Measurements from ENCODE around the gene HEG1.

HEG1 gene

DNA sequence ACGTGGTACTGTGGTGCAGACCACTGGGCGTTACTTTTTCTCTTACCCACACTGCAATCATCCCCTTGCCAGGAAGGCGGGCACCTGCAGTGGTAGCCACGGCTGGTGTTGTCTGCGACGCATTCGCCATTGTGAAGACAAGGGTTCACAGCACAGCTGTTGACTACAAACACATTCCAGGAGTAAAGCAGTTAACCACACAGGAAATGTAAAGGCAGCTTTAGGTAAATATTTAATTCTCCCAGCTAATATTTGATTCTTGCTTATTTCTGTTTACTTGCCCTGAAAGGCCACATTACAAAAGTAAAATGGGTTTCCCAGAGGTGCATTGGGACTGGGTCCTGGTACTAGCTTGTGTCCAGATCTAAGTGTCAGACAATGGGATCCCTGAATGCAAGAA, 45.4 kb downstream of the HEG1 start:
- no peak for DNase-seq

DNA sequence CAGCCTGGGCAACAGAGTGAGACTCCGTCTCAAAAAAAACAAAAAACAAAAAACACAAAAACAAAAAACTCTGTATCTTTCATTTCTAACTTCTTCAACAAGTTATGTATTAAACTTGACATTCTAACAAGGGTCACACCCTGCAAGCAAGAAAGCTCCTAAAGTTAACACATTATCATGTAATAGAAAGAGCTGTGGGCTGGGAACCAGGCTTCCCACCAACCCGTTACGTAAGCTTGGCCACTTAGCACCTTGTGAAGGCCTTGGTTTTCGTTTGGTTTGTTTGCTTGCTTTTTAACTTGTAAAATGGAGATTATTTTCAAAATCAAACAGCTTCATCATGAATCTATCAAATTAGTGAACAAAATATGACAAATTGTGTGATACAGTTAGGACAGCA, 47.0 kb downstream of the HEG1 start:
- no peak for DNase-seq

DNA sequence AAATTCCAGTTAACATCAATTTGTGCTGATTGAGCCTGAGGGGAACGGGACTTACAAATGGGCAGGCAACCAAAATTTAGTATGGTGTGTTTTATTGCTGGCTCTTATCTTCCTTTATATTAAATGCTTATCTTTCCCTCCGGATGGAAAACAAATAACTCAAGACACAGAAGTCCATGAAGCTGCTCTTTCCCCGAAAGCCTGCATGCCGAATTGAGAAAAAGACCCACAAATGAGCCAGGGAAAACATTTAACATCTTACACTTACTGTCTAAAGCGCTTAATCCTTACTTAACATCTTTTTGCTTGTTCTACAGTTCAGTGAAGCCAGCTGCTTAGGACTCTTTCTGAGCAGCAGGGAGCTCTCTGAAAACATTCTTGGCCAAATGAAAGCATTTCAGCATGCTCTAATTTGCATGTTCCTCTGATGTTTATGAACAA, 49.5 kb downstream of the HEG1 start:
- DNase-seq: no peak

DNA sequence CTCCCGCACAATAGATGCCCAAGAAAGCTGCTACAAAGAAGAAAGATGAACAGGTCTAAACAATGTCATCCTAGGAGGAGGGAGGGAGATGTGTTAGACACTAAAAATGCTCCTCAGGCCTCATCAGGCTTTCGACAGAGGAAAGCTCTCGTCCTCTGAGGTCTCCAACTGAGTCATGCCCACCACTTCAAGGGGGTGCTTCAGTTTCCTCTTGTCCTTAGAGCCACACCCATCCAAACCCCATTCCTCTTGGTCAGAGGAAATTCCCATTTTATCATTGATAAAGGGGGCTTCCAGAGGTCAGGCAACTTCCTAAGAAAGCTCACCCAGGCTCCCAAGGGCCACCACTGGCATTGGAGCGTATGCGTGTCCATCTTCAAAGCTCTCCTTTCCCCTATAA, 50.1 kb downstream of the HEG1 start:
- no peak for DNase-seq

DNA sequence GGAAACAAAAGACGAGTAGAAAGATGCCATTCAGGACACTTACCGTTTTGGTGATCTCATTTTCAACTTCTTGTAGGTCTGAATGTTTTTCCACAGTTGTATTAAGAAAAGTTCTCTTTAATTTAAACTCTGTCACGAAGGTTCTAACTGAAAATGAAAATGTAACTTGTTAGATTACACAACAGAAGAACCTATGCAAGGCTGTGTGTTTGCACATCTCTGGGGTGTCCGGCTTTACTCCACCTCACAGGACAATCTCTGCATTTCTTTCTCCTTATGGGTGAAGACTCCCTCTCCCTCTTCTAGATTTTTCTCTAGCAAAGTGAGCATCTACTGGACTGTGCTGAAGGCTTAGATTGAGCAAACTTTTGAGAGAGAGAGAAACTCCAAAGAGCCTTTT, 50.6 kb downstream of the HEG1 start:
- no peak for DNase-seq

DNA sequence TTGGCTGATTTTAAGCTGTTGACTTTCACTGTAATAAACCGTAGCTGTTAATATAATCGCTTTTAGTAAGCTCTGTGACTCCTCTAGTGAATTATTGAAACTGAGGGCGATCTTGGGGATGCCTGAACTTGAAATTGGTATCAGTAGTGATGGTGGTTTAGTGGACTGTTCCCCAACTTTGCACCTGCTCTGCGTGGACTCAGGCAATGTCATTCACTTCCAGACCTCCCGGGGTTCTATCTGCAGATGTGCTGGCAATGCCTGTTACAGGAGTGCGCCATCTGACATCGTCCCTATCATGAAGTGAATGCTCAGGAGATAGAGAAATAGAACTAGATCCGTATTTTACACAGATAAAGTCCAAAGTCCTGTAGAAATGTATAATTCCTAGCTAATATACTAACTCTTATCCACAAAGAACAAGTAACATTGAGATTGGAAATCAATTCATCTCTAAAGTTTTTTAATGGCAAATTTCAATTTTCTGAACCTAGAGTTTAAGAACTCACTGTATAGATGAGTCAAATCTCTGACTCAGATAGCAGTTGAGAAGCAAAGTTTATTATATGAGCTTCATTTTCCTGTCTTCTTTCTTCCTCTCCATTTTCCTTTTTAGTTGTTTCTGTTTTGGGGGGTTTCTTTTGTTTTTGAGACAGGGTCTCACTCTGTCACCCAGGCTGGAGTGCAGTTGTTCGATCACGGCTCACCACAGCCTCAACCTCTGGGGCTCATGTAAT, 51.8 kb downstream of the HEG1 start:
- no peak for DNase-seq

DNA sequence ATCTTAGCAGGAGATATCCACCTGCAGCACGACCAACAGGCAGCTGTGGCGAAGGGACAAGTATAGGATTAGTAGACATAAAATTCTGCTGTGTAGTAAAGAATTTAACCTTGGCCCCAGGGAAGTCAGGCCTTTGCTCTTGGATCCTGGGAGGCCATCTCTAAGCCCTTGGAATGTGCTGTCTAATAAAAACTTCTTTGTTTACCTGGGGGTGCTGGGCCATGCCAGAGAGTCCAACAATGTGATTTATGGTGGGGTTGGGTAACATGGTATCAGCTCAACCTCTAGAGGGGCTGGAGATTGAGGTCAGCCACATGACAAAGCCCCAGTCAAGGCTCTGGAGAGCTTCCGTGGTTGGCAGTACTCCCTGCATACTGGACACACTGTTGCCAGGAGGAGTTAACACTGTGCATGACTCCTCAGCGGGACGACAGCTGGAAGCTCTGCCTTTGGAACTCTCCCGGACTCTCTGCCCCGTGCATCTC, 52.4 kb downstream of the HEG1 start:
- no peak for DNase-seq

DNA sequence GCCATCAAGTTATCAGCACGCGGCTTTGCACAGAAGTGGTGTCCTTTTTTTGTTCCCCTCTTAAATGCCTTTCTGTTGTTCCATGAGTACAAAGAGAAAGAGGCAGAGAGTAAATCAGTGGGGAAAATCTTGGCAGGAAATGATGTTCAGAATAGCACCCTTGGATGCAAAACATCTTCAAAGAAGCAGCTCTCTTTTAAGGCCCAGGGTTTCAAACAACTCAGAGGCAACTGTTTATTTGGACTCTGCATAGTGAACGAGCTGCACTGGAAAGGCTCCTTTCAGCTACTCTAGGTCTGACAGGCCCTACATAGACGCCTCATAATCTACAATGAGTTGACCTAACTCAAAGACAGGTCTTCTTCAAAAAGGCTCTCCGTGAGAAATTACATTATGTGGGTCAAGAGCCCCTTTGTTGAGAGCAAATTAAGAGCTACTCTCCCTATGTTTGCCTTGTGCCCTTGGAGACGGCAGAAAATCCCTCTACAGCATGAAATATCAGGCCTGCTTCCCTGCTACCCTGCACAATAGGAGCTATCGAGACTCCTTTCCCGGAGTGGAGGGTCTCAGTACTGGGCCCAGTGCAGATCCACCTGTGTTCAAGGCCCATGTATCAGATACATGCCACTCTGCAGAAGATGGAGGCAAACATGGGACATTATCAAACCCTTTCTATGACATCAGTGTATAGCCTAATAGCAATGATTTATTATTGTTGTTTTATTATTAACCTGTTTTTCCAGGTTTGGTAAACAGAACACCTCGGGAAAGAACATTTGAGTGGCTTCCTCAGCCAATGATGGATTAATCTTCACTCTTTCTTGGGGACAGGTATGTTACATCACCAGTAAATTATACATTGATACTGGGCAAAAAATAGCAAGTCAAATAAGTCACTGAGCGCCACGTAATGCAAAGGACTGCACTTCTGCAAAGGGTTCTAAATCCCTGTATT, 53.1 kb downstream of the HEG1 start:
- no peak for DNase-seq

DNA sequence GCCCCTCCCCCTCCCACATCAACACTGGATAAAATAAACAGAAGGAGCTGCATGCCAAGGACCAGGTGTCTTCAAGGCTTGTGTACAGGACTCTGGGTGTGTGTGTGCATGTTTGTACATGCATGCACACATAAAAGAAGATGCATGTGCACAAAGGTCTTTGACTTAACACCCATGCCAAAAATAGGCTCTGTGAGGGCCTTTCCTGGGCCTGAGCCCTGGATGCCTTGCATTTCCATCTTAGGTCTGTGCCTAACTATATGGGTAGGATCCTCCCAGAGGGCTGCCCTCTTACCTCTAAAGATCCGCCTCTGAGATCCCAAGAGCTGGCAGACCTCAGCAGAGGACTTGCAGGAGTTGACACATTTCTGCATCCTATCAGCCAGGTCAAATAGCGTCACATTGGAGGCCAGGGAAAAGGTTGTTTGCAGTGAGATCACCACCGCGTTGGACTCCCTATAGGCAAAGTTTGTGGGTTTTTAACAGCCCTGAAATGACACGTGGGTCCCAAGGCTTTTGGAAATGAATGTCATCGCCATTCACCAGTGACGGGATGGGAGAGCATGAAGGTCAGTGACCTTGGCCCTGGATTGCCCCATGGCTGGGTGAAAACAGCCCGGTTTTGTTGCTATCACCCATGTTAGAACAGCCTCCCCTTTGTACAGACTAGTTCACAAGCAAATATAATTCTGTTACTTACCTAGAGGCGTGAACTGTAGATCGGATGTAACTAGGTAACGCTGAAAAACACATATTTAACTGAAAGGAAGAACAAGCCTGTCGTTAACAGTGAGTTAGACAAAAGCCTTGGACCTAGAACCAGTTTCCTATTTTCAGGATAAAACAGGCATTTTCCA, 54.0 kb downstream of the HEG1 start:
- no peak for DNase-seq

DNA sequence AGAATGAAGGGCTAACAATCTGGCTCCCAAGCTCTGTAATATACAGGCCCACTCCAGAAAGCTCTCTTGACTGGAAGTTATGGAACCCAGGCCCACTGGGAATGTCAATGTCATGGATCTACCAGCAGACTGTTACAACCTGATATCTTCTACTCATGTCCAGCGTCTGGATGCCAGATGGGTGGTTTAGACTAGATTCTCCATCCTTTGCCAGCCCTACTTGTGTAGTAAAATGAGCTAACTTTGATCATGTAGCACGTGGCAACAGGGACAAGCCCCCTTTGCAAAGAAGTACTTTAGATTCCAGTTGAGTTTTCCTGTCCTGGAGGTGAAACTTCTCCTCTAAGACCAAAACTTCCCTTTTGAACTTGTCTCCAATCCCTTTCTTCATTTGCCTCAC, 55.1 kb downstream of the HEG1 start:
- DNase-seq: no peak

DNA sequence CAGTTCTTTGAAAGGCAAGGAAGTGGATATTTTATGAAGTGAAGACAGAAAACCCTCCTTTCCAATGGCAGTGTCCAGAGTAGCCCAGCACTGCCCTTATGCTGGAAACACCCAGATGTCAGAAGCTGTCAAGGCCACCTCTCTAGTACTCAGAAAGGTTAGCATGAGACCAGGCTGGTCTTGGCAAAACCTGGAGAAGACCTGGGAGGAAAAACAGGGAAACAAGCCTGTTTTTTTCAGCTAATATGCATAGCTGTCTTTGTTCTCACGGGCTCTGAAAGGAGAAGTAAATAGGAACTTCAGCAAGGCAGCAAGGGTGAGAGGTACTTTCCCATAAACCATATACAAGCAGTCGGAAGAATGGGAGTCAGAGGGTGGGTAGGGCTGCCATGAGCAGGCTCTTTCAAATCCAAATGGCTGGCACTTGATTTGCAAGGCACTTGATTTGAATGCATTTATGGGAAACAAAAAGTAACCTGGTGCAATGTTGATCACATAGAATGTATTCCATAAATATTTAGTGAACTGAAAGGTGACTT, 55.8 kb downstream of the HEG1 start:
- DNase-seq: no peak

DNA sequence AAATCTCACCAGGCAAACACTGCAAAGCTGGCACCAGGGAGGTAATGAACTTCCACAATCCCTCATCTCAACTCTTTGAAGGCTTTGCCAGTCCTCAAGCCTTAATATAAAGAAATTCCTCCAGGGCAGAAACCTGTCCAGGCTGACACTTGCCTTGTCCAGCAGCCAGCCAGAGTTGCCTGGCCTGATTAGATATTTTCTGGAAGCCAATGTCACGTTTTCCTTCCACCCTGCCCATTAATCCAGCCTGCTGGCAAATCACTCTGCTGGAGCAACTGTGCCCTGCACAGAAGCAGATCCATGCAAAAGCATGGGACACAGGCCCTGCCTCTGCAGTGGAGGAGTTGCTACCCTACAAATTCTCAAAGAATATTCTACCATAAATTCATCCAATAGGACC, 56.5 kb downstream of the HEG1 start:
- DNase-seq: no peak

DNA sequence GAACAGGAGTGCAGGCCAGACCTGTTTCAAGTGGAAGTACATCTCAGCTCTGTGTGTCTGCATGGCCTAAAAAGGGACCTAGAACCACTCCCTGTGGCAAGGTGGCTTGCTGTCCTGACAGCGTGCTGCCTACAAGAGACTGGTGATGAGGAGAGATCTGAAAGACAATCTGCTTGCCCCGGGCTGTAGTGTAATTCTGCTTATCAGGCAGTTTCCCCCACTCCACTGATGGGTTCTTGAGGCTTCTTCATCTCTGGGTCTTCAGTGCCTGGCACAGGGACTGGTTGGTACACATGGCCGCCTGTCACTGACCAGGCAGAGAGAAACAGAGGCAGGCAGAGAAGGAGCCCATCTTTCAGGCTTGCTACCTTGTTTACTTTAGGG, 57.6 kb downstream of the HEG1 start:
- DNase-seq: no peak

DNA sequence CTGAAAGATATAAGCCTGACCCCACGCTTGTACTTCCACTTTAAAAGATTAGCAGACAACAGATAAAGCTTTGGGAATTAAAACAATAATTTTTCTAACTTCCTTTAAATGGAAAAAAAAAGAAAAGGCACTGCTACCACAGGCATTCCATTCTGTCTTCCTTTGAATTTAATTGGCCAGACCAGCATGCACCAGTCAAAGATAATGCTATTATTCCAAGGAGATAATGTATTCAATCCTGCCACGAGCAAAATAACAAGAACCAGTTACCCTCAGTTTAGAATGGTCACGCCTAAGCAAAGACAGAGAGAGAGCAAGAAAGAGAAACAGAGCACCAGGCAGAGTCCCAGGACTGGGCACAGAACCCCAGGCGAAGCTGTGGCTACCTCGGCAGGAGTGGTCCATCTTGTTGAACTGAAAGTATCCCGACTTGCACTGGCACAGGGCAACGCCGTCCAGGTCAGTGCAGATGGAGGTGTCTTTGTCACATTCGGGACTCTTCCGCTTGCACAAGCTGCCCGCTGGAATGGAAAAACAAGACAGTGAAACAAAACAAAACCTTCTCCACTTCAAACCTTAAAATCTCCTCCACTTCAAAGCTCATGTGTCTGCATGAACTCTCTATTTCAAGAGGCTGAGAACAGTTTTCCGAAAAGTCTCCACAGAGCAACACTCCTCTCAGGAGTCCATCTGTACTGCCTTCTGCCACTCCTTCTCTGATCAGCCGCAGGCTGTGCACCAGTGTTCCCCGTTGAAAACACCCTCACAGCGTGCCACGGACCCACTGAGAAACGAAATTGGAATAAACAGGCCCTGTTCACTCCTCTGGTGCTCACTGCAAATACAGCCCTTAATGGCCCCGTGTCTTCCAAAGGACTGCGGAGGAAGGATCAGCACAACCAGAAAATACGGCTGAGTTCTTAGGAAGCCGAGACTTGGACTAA, 58.2 kb downstream of the HEG1 start:
- no peak for DNase-seq

DNA sequence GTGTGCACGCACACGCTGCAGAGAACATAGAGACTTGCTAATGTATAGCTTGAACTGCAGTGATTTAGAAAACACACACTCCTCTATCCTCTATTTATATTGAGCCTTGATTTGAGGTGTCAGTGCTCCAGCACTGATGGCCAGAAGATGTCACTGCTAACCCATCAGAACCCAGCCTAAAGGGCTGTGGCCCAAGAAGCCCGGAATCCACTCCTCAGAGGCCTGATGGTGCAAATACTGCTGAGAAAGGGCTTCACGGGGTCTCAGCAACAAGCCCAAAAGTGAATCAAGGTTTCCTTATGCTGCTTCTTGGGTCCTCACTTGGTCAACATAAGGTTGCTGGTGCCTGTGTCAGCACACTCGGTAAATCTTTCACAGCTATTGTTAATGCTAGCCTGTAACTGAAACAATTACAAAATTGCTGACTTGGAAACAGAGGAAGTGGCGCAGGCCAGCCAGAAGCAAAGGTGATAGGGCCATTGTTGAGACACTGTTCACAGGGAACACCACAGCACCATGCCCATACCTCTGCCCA, 60.3 kb downstream of the HEG1 start:
- DNase-seq: peak in 1 of 2 experiments; percentile 34

DNA sequence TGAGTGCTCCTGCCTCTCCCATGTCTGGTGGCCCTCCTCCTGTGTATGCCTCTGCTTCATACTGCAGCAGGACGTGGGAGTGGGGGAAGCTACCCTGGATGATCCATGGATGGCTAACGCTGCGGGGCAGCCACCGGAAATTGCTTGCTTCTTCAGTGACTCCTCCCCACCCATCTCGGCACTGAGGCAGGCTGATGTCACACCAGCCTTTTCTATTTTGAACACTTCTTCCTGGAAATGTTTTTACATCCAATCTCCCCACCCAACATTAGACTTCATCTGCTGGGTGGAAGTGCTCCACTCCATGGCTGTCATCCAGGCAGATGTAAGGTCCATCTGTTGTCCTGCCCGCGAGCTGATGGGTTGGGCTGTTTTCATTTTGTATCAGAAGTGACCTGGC, 62.3 kb downstream of the HEG1 start:
- DNase-seq: no peak

DNA sequence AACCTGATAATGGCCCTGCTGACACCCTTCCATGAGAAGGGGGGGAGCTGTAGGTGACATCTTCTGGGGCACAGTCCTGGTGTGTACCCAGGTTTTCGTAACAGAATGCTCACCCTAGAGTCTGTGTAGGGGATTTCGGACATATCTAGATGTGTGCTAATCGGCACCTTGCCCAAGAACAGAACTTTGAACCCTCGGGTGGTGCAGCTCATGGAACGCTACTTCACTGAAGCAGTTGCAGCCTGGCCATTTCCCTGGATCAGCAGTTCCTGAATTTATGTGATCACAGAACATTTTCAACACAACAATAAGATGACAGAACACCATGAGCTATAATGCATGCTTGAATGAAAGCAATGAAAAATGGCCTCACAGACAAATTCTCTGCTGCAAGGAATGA, 63.8 kb downstream of the HEG1 start:
- no peak for DNase-seq

DNA sequence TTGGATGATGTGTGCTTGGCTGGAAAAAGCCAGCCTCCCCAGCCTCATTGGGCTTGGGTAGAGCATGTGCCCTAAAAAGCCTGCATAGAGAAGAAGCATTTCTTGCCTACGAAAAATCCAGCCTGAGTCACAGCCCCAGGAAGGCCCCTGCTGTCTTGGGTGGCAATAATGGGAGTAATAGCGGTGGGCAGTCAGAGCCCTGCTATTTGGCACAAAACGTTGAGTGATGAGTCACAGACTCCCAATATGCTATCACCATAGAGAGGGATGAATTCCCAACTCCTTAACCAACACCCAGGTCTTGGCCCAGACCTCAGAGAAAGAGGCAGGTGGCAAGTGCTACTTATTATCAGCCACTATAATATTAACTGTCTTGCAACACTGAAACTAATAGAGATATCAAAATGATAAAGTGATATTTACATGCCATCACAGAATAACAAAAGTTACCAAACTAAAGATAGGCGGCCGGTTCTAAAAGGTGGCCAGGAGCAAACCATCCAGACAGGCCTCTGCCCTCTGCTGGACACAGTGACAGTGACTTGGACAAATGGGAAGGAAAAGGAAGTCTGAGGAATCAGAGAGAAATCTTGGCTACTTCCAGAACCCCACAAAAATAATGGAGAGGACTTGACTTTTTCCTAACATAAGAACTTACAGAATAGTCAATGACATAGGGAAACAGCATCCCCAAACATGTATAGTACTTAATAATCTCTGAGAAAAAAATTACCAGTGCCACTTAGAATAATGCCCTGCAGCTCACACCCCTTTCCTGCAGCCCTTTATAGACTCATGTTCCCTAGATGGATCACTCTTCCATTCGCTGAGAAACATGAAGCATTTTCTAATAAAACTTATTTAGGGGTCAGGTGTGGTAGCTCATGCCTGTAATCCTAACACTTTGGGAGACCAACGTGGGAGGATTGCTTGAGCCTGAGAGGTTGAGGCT, 69.3 kb downstream of the HEG1 start:
- DNase-seq: peak; percentile 92

DNA sequence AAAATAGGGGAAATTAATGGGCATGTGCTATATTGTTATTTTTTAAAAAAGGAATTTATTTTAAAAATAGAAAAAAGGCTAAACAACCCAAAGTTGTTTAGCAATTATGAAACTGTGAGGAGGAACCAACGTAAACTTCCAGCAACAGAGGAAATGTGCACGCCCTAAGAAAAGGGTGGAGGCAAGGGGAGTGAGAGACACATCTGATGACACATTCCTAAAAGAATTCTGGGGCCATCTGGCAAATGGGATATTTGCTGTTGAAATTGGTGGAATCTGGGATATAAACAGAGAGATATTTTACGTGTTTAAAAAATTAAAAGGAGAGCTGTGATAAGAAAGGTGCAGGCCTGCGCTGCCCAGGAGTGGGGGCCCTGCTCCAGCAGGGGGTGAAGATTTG, 70.4 kb downstream of the HEG1 start:
- peak; percentile 46 to 79 for DNase-seq

DNA sequence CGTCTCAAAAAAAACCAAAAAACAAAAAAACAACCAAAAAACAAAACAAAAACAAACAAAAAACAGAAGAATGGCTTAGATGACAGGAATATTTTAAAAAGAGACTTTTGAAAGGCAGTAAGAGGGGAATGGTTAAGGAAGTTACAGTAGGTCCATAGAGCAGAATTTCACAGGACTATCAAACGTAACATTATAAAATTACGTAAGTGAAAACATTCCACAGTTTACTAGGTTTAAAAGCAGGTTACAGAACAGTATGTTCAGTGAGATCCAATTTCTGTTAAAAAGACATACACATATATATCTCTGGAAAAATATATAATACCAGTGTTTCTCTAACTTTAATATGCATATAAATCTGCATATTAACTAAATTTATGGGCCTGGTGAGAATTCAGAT, 71.0 kb downstream of the HEG1 start:
- DNase-seq: no peak

Measured in SW 1271 (cell line).